Measurements from ENCODE around the gene CDC42.
A peak's percentile ranks its signal among the peaks of the same experiment; 100 is the strongest.
"Not testable (repeated sequence)": the region's sequence is repeated elsewhere in the genome, so short reads cannot be mapped to it uniquely, and the experiment has no call there.

CDC42 gene

GRCh38 chr1:22052115-22053016 is at the start of gene CDC42:
Gene CDC42 (plus strand): TSS chr1:22052709. CDS start chr1:22078479, 25,770 bp downstream.
- DNase-seq: peak; percentile 98

- DNase-seq: not testable (repeated sequence)
These were observed 49.6 kb upstream of the CDC42 start for GRCh38 chr1:22002875-22003274.

GRCh38 chr1:22003959-22004358 is 48.5 kb upstream of the CDC42 start:
- DNase-seq: not testable (repeated sequence)

- DNase-seq: not testable (repeated sequence)
These were observed 47.0 kb upstream of the CDC42 start for GRCh38 chr1:22005261-22006149.

- not testable (repeated sequence) for DNase-seq
These were observed 45.8 kb upstream of the CDC42 start for GRCh38 chr1:22006736-22007135.

- not testable (repeated sequence) for DNase-seq
These were observed 45.2 kb upstream of the CDC42 start for GRCh38 chr1:22007262-22007661.

GRCh38 chr1:22009566-22009965 is 42.9 kb upstream of the CDC42 start:
- DNase-seq: not testable (repeated sequence)

- DNase-seq: not testable (repeated sequence)
These were observed 39.8 kb upstream of the CDC42 start for GRCh38 chr1:22012752-22013151.

GRCh38 chr1:22014575-22015206 is 37.8 kb upstream of the CDC42 start:
- DNase-seq: not testable (repeated sequence)

- peak; percentile 56 for DNase-seq
These were observed 33.6 kb upstream of the CDC42 start for GRCh38 chr1:22018583-22019559.

GRCh38 chr1:22021061-22021460 is 31.4 kb upstream of the CDC42 start:
- no peak for DNase-seq

- DNase-seq: peak; percentile 59
These were observed 27.8 kb upstream of the CDC42 start for GRCh38 chr1:22024485-22025367.

- DNase-seq: peak; percentile 86
These were observed 26.9 kb upstream of the CDC42 start for GRCh38 chr1:22025368-22026155.

GRCh38 chr1:22026924-22027289 is 25.6 kb upstream of the CDC42 start:
- DNase-seq: no peak

- no peak for DNase-seq
These were observed 22.5 kb upstream of the CDC42 start for GRCh38 chr1:22030057-22030456.

- no peak for DNase-seq
These were observed 22.0 kb upstream of the CDC42 start for GRCh38 chr1:22030473-22030872.

GRCh38 chr1:22031214-22031962 is 21.1 kb upstream of the CDC42 start:
- peak; percentile 20 for DNase-seq

GRCh38 chr1:22034834-22035233 is 17.7 kb upstream of the CDC42 start:
- DNase-seq: not testable (repeated sequence)

- DNase-seq: no peak
These were observed 15.0 kb upstream of the CDC42 start for GRCh38 chr1:22037520-22037919.

Measured in stimulated activated CD4-positive, alpha-beta T cell treated with anti-CD3 and anti-CD28 coated beads, Interleukin-4, amount 100 ng/mL, for 1 hour (primary cell).